Measurements from ENCODE around the gene DENND1B.

DNA sequence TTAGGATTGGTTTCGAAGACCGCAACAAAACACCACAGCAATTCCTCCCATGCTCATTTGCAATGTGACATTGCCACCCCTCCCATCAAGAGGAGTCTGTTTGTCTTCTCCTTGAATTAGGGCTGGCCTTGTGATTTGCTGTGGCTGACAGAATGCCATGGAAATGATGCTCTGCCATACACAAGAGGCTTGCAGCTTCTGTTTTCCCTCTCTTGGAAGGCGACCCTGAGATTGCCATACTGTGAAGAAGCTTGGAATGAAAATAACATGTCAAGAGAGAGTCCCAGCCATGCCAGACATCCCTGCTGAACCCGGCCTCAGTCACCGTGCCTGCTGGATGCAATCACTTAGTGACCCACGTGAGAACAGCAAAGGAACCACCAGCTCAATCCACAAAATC, 294.8 kb downstream of the DENND1B start:
- TF ChIP-seq TCF7 (IDR thresholded peaks at IDR 0.05; ENCODE audit: low read depth) (no peak), ZBTB10 (CRISPR knock-in tag; IDR thresholded peaks at IDR 0.05; ENCODE audit: borderline replicate concordance) (no peak), ZFP62 (CRISPR knock-in tag; IDR thresholded peaks at IDR 0.05) (no peak), NR1H2 (CRISPR knock-in tag; IDR thresholded peaks at IDR 0.05; ENCODE audit: borderline replicate concordance, low read depth) (no peak), RARA (CRISPR knock-in tag; IDR thresholded peaks at IDR 0.05) (no peak), ZNF552 (CRISPR knock-in tag; IDR thresholded peaks at IDR 0.05; ENCODE audit: borderline replicate concordance) (no peak), RAD51 (IDR thresholded peaks at IDR 0.05; ENCODE audit: borderline replicate concordance) (no peak), MAFK (conservative IDR thresholded peaks at IDR 0.05 in 1 of 2, IDR thresholded peaks at IDR 0.05 in 1 of 2; ENCODE audit: low read length in 2 of 2) (no peak), GABPA (IDR thresholded peaks at IDR 0.05; ENCODE audit: low read depth, low read length) (no peak), GABPA (CRISPR knock-in tag; IDR thresholded peaks at IDR 0.05; ENCODE audit: low read depth) (no peak), EZH2 (conservative IDR thresholded peaks at IDR 0.05; ENCODE audit: low read depth, low read length) (no peak), STAG1 (CRISPR knock-in tag; IDR thresholded peaks at IDR 0.05) (no peak)
- TF ChIP-seq, protein P1, sequence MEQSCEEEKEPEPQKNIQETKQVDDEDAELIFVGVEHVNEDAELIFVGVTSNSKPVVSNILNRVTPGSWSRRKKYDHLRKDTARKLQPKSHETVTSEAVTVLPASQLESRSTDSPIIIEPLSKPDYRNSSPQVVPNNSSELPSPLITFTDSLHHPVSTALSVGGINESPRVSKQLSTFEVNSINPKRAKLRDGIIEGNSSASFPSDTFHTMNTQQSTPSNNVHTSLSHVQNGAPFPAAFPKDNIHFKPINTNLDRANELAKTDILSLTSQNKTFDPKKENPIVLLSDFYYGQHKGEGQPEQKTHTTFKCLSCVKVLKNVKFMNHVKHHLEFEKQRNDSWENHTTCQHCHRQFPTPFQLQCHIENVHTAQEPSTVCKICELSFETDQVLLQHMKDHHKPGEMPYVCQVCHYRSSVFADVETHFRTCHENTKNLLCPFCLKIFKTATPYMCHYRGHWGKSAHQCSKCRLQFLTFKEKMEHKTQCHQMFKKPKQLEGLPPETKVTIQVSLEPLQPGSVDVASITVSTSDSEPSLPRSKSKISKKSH (CRISPR knock-in tag; IDR thresholded peaks at IDR 0.05; ENCODE audit: borderline replicate concordance), result no peak
